Immature natural killer cell (primary cell): ENCODE results near the gene IL13RA2. TPM values are rescaled to one million over a fixed set of nuclear protein-coding genes. Genes with fewer than 3 reads are reported as not detected.

Experiments
- DNase-seq, 3 donors: peaks; one replicate each; pipeline ENCODE4 v3.0.0; 2022; ENCODE audit warnings: mixed read lengths in 1 of 3
- H3K27ac Mint-ChIP-seq, 6 donors: one replicate each; pipeline ENCODE4 v1.8.0; 2020; ENCODE audit warnings: mixed read lengths in 6 of 6, mild to moderate bottlenecking in 5 of 6, inconsistent platforms in 4 of 6, moderate library complexity in 3 of 6
- H3K27me3 Mint-ChIP-seq, 3 donors: one replicate each; pipeline ENCODE4 v1.8.0; 2020 to 2021; ENCODE audit warnings: low read depth in 3 of 3, mild to moderate bottlenecking in 3 of 3, mixed read lengths in 3 of 3, moderate library complexity in 3 of 3, inconsistent platforms in 1 of 3
- H3K36me3 Mint-ChIP-seq, 3 donors: one replicate each; pipeline ENCODE4 v1.8.0; 2020; ENCODE audit warnings: mixed read lengths in 3 of 3, inconsistent platforms in 2 of 3, mild to moderate bottlenecking in 2 of 3
- H3K4me1 Mint-ChIP-seq, 2 donors: one replicate each; pipeline ENCODE4 v1.8.0; 2020; ENCODE audit warnings: inconsistent platforms in 2 of 2, mild to moderate bottlenecking in 2 of 2, mixed read lengths in 2 of 2, moderate library complexity in 1 of 2
- H3K4me3 Mint-ChIP-seq, 5 donors: one replicate each; pipeline ENCODE4 v1.8.0; 2020; ENCODE audit warnings: mild to moderate bottlenecking in 5 of 5, mixed read lengths in 5 of 5, inconsistent platforms in 3 of 5, moderate library complexity in 3 of 5
- H3K9me3 Mint-ChIP-seq, 6 donors: one replicate each; pipeline ENCODE4 v1.8.0; 2020; ENCODE audit warnings: mild to moderate bottlenecking in 6 of 6, mixed read lengths in 6 of 6, inconsistent platforms in 4 of 6, moderate library complexity in 3 of 6
- polyA plus RNA-seq, 3 donors: library from polyadenylated mRNA; unstranded; fragments of 300-500 nt; fragmentation: Illumina TruSeq; gene quantifications; one replicate each; pipeline ENCODE4 v1.2.3, GENCODE V29; 2021

Gene IL13RA2
- polyA plus RNA-seq, 3 donors from 2014 or later, result not detected

- peaks cover 0 to 6% (median 0%) of the 10 kb centered on the region in 3 donors for H3K36me3 Mint-ChIP-seq
- no peak overlapping the region for H3K27ac Mint-ChIP-seq
- peaks cover 0 to 3% (median 0%) of the 10 kb centered on the region in 6 donors for H3K9me3 Mint-ChIP-seq
- H3K27me3 Mint-ChIP-seq, result peaks cover 0 to 4% (median 0%) of the 10 kb centered on the region in 3 donors
- no peak for DNase-seq
- no peaks in the 10 kb centered on the region for H3K4me1 Mint-ChIP-seq
- H3K4me3 Mint-ChIP-seq, result no peak overlapping the region
Observed at GRCh38 chrX:114962209-114962608, 55.2 kb downstream of the IL13RA2 start.

GRCh38 chrX:114959729-114960128 lies 57.7 kb downstream of the IL13RA2 start:
- no peak for DNase-seq
- Mint-ChIP-seq H3K27ac (no peak overlapping the region), H3K9me3 (peaks cover 0 to 3% (median 0%) of the 10 kb centered on the region in 6 donors), H3K4me1 (no peaks in the 10 kb centered on the region), H3K4me3 (no peak overlapping the region), H3K27me3 (peaks cover 0 to 3% (median 0%) of the 10 kb centered on the region in 3 donors), H3K36me3 (no peaks in the 10 kb centered on the region)

Other genes with a start within 250 kb of the IL13RA2 start
- gene RBMXL3, start 171.8 kb upstream of the IL13RA2 start, polyA plus RNA-seq, result not detected
- gene LRCH2, start 216.5 kb upstream of the IL13RA2 start, polyA plus RNA-seq, result not detected